Measurements from ENCODE around the gene CDH15. TPM values are rescaled to one million over a fixed set of nuclear protein-coding genes. Genes with fewer than 3 reads are reported as not detected.

CDH15 gene
- total and polyA plus RNA-seq, 2 of the 13 experiments (the other 11 are each of a cell fraction or from before 2014, with no cell fraction given), result 0.74 to 2.2 TPM

DNA sequence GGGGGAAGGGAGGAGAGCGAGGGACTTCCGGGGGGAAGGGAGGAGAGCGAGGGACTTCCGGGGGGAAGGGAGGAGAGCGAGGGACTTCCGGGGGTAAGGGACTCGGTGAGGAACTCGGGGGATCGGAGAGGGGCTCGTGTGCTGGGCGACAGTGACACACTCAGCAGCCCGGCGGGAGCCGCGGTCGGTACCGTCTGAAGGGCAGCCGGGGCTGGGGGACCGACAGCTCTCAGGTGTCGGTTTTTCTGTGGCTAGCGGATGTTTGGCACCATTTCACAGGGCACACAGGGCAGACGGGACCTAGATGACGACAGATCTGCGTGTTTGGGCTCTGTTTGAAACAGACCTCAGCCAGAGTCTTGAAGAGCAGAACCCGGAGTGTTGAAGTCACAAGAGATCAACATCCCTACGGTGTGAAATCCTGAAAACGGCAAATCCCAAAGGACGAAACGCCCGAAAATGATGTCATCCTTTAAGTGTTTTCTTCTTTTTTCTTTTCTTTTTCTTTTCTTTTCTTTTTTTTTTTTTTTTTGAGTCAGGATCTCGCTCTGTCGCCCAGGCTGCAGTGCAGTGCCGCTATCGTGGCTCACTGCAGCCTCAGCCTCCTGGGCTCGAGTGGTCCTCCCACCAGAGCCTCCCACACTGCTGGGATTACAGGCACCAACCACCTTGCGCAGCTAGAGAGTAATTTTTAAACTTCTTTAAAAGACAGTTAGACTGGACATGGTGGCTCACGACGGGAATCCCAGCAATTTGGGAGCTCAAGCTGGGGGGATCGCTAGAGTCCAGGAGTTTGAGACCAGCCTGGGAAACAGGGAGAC lies 69.8 kb downstream of the CDH15 start (continued):
- TF ChIP-seq, protein P1, sequence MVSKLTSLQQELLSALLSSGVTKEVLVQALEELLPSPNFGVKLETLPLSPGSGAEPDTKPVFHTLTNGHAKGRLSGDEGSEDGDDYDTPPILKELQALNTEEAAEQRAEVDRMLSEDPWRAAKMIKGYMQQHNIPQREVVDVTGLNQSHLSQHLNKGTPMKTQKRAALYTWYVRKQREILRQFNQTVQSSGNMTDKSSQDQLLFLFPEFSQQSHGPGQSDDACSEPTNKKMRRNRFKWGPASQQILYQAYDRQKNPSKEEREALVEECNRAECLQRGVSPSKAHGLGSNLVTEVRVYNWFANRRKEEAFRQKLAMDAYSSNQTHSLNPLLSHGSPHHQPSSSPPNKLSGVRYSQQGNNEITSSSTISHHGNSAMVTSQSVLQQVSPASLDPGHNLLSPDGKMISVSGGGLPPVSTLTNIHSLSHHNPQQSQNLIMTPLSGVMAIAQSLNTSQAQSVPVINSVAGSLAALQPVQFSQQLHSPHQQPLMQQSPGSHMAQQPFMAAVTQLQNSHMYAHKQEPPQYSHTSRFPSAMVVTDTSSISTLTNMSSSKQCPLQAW (CRISPR knock-in tag; IDR thresholded peaks at IDR 0.05), result 0 out of 2 replicates have a peak, but pooled peaks have one; percentile 33
- TF ChIP-seq GTF2F1 (IDR thresholded peaks at IDR 0.05; ENCODE audit: low read length) (no peak), AKAP8 (CRISPR knock-in tag; IDR thresholded peaks at IDR 0.05) (peak; percentile 89; the same call in 1 of the 2 replicates), PITX1 (CRISPR knock-in tag; IDR thresholded peaks at IDR 0.05) (no peak), ZBTB3 (CRISPR knock-in tag; IDR thresholded peaks at IDR 0.05; ENCODE audit: borderline replicate concordance, low read depth) (no peak; the same call in 1 of the 2 replicates), TAF1 (CRISPR knock-in tag; IDR thresholded peaks at IDR 0.05) (peak; percentile 94), ZNF432 (CRISPR knock-in tag; IDR thresholded peaks at IDR 0.05; ENCODE audit: borderline replicate concordance) (no peak), MAZ (IDR thresholded peaks at IDR 0.05; ENCODE audit: borderline replicate concordance, low read depth, low read length) (peak; percentile 100; the same call in 1 of the 2 replicates), MAZ (CRISPR knock-in tag; IDR thresholded peaks at IDR 0.05; ENCODE audit: low read depth) (peak; percentile 100), ERF (CRISPR knock-in tag; IDR thresholded peaks at IDR 0.05) (peak; percentile 93), TOPORS (CRISPR knock-in tag; IDR thresholded peaks at IDR 0.05) (peak; percentile 71), PRDM15 (CRISPR knock-in tag; IDR thresholded peaks at IDR 0.05) (peak; percentile 80), MYPOP (CRISPR knock-in tag; IDR thresholded peaks at IDR 0.05) (peak; percentile 80; the same call in 1 of the 2 replicates), ZNF746 (CRISPR knock-in tag; IDR thresholded peaks at IDR 0.05) (peak; percentile 90), ZBTB21 (CRISPR knock-in tag; IDR thresholded peaks at IDR 0.05) (peak; percentile 25; the same call in 1 of the 2 replicates), ZNF577 (CRISPR knock-in tag; IDR thresholded peaks at IDR 0.05; ENCODE audit: borderline replicate concordance, low read depth) (no peak)
- TF ChIP-seq, protein P2, sequence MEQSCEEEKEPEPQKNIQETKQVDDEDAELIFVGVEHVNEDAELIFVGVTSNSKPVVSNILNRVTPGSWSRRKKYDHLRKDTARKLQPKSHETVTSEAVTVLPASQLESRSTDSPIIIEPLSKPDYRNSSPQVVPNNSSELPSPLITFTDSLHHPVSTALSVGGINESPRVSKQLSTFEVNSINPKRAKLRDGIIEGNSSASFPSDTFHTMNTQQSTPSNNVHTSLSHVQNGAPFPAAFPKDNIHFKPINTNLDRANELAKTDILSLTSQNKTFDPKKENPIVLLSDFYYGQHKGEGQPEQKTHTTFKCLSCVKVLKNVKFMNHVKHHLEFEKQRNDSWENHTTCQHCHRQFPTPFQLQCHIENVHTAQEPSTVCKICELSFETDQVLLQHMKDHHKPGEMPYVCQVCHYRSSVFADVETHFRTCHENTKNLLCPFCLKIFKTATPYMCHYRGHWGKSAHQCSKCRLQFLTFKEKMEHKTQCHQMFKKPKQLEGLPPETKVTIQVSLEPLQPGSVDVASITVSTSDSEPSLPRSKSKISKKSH (CRISPR knock-in tag; IDR thresholded peaks at IDR 0.05; ENCODE audit: borderline replicate concordance), result peak; percentile 80; the same call in 1 of the 2 replicates
- TF ChIP-seq, protein P3, sequence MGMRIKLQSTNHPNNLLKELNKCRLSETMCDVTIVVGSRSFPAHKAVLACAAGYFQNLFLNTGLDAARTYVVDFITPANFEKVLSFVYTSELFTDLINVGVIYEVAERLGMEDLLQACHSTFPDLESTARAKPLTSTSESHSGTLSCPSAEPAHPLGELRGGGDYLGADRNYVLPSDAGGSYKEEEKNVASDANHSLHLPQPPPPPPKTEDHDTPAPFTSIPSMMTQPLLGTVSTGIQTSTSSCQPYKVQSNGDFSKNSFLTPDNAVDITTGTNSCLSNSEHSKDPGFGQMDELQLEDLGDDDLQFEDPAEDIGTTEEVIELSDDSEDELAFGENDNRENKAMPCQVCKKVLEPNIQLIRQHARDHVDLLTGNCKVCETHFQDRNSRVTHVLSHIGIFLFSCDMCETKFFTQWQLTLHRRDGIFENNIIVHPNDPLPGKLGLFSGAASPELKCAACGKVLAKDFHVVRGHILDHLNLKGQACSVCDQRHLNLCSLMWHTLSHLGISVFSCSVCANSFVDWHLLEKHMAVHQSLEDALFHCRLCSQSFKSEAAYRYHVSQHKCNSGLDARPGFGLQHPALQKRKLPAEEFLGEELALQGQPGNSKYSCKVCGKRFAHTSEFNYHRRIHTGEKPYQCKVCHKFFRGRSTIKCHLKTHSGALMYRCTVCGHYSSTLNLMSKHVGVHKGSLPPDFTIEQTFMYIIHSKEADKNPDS (CRISPR knock-in tag; IDR thresholded peaks at IDR 0.05), result no peak
